Glomerular visceral epithelial cell (primary cell): ENCODE results near the gene SPECC1L.
A peak's percentile ranks its signal among the peaks of the same experiment; 100 is the strongest.

Experiments
- DNase-seq: peaks from one replicate; pipeline ENCODE4 v3.0.0-alpha.2; 2016; ENCODE audit errors: extremely low spot score

The SPECC1L gene

GRCh38 chr22:24442352-24442744, 171.7 kb downstream of the SPECC1L start:
- no peak for DNase-seq

GRCh38 chr22:24443668-24444067, 173.0 kb downstream of the SPECC1L start:
- DNase-seq = no peak

GRCh38 chr22:24444251-24444650, 173.6 kb downstream of the SPECC1L start:
- DNase-seq = no peak

- DNase-seq = no peak
These were observed 174.3 kb downstream of the SPECC1L start for GRCh38 chr22:24444729-24445466.

GRCh38 chr22:24445481-24446259, 175.0 kb downstream of the SPECC1L start:
- DNase-seq = no peak

GRCh38 chr22:24446260-24446611, 175.6 kb downstream of the SPECC1L start:
- no peak for DNase-seq

GRCh38 chr22:24450610-24451009, 180.0 kb downstream of the SPECC1L start:
- DNase-seq = no peak

- no peak for DNase-seq
These were observed 180.5 kb downstream of the SPECC1L start for GRCh38 chr22:24451162-24451561.

GRCh38 chr22:24453853-24454252, 183.2 kb downstream of the SPECC1L start:
- no peak for DNase-seq

- no peak for DNase-seq
These were observed 184.4 kb downstream of the SPECC1L start for GRCh38 chr22:24455039-24455438.

GRCh38 chr22:24455751-24456426, 185.3 kb downstream of the SPECC1L start:
- no peak for DNase-seq

GRCh38 chr22:24457894-24458420, 187.3 kb downstream of the SPECC1L start:
- DNase-seq = no peak

GRCh38 chr22:24459911-24460310, 189.3 kb downstream of the SPECC1L start:
- no peak for DNase-seq

- no peak for DNase-seq
These were observed 189.9 kb downstream of the SPECC1L start for GRCh38 chr22:24460418-24461089.

- DNase-seq = no peak
These were observed 192.6 kb downstream of the SPECC1L start for GRCh38 chr22:24463071-24463760.

GRCh38 chr22:24465566-24465965, 194.9 kb downstream of the SPECC1L start:
- DNase-seq = peak; percentile 34

- no peak for DNase-seq
These were observed 195.3 kb downstream of the SPECC1L start for GRCh38 chr22:24465975-24466374.

- peak; percentile 60 for DNase-seq
These were observed 196.2 kb downstream of the SPECC1L start for GRCh38 chr22:24466716-24467328.

GRCh38 chr22:24467340-24467739, 196.7 kb downstream of the SPECC1L start:
- DNase-seq = no peak
